HG03139 (cell line): Measurements from ENCODE around the gene TCF19.
"Not testable (repeated sequence)": the region's sequence is repeated elsewhere in the genome, so short reads cannot be mapped to it uniquely, and the experiment has no call there.

Source experiments
- ATAC-seq: cut with Tn5 transposase; IDR thresholded peaks from one replicate; pipeline ENCODE4 v1.9.1; 2021; ENCODE audit not compliant: unreplicated experiment

Gene TCF19

DNA sequence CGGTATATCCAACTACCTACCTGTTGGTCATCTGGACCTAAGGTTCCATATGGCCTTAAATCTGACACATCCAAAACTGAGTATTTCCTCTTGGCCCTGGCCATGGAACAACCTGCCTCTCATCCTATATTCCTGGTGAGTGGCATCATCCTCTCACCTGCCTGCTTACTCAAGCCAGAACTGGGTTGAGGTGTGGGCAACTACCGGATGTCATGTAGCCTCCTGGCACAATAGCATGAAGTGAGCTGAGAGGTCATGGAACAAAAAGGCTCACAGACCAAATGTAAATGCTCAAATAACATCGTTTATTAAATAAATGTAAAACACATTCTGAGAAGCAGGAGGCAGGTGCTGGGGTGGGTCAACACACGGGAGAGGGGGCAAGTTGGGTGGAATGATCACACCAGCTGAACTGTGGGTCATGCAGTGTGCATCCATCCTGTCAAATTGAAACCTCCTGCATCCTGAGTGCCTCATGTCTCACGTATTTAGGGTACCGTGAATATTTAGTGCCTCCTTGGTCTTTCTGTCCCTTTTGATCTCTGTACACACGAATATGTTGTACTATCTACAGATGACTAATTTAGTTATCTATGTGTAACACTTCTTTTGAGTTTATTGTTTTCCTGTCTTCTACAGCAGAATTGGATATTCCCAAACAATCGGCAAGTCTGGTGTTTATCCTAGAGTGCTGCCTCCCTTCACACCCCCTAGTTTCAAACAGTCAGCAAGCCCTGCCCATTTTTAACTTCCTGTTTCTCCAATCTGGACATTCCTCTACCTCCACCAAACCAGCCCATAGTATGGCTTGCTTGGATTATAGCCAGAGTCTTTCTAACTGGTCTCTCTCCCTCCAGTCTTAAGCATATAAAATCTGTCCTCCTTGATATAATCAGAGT, 20.0 kb downstream of the TCF19 start:
- ATAC-seq: no peak

DNA sequence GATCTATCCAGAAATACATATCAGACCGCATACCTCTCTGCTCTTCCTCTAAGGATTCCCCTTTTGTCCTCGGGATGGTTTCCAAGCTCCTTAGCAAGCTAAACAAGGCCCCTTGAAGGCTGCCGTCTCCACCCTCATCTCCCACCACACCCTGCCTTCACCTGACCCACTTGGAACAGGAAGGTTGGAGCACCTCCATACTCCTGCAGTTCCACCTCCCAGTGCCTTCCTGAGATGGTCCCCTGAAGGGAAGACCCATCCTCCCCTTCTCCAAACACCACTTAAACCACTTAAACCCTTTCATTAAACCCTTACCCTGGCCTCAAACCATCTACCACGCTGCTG, 20.6 kb downstream of the TCF19 start:
- no peak for ATAC-seq

DNA sequence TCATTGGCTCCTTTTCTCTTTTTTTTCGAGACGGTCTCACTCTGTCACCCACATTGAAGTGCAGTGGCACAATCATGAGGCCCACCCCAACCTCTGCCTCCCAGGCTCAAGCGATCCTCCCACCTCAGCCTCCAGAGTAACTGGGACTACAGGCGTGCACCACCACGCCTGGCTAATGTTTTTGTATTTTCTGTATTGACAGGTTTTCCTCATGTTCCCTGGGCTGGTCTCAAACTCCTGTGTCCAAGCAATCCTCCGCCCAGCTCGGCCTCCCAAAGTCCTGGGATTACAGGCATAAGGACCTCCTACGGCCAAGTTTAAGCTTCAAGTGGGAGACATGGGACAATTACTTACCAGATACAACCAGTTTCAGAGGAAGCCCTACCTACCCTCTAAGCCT, 21.5 kb downstream of the TCF19 start:
- ATAC-seq: no peak

DNA sequence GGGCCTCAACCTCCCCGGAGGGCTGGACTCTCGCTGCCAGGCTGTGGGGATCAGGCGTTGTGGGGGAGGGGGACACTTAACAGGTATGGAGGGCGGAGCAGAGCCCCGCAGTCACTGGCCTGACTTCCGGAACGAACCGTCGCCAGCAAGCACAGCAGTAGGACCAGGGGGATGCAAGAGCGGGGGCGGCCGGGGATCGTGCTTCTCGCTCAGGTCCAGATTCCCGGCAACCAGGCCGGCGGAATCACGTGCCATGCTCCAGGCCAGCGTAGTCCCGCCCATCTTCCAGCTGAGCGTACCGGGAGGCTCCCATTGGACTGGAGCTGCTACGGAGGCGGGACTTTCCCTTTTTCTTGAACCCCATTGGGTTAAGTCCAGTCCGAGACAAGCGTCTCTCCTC, 22.1 kb downstream of the TCF19 start:
- no peak for ATAC-seq

DNA sequence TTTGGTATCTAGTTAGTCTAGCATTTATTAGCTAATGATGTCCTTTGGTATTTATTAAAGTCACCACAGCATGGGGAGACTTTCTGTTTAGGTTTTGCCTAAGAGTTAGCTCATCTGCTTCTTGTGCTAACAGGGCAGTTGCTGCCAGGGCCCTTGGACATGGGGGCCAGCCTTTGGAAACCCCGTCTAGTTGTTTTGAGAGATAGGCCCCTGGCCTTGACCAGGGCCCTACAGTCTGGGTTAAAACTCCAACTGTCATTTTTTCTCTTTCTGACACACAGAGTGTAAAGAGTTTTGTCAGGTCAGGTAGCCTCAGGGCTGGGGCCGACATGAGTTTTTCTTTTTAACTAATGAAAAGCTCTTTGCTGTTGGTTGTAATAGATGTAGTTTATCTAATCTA, 24.9 kb downstream of the TCF19 start:
- not testable (repeated sequence) for ATAC-seq

DNA sequence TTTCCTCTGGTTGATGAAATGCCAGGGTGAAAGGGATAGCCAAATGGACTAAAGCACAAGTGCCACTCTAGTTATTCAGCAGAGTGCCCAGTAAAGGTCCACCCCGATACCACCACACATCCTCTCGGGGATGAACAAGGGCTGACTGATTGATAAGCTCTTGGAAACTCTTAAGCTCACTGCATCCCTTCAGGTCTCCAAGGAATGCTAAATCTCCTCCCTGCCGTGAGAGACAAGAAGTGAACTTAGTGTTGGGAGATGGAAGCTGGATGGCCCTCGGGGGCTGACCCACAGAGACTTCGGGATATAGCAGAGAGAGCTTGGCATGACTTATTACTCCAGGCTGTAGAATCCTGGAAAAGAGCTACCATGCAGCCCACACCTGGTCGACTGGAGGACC, 25.5 kb downstream of the TCF19 start:
- ATAC-seq: not testable (repeated sequence)

DNA sequence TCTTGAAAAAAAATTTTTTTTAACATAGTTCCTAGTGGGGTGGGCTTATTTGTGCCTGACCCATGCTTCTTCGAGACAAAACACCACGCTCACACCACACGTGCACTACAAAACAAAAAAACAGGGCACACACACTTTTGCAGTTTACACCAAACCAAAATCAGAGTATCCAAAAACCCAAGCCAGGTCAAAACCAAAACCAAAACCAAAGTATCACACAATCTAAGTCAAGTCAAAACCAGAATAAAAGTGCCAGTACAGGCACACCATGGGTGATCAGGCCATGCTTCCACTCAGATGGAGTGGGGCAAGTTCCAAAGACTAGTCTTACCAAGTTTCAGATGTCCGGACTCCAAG, 27.3 kb downstream of the TCF19 start:
- not testable (repeated sequence) for ATAC-seq

DNA sequence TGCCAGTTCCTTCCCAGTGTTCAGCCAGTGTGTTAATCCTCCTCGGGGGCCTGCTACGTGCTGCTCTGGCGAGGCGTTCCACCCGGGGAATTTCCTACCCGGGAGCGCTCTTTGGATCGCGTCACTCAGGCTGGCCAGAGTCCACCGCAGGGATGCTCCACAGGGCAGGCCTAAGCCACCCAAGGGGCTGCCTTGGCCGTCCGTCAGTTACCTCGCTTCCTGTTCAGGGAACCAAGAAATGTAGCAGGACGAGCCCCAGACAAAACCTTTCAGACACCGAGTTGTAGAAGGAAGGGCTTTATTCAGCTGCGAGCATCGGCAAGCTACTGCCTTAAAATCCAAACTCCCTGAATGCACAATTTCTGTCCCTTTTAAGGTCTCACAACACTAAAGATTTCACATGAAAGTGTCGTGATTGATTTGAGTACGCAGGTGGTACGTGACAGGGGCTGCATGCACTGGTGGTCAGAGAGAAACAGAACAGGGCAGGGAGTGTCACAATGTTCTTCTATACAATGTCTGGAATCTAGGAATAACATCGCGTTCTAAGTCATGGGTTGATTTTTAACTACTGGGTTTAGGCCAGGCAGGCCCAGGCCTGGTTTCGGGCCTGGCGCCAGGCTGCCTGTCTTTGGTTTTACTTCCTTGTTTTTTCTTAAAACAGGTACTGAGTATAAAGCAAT, 27.8 kb downstream of the TCF19 start:
- ATAC-seq: no peak

DNA sequence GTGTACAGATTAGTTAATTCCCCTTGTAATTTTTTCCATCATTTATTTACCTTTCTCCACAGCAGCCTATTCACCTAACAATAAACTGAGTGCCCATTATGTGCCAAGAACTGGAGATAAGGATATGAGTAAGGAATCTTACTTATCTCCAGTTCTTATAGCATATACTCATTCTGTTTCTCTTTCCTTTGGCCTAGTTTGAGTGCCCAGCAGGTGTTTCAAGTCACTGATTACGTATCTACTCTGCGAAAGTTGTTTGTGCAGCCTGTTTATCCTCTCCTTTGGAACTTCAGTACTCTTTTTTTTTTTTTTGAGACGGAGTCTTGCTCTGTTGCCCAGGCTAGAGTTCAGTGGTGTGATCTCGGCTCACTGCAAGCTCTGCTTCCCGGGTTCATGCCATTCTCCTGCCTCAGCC, 29.4 kb downstream of the TCF19 start:
- ATAC-seq: no peak

DNA sequence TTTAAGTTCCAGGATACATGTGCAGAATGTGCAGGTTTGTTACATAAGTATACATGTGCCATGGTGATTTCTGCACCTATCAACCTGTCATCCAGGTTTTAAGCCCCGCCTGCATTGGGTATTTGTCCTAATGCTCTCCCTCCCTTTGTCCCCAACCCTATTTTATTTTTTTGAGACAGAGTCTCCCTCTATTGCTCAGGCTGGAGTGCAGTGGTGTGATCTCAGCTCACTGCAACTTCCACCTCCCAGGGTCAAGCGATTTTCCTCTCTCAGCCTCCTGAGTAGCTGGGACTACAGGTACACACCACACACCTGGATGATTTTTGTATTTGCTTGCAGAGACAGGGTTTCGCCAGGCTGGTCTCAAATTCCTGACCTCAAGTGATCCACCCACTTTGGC, 30.8 kb downstream of the TCF19 start:
- not testable (repeated sequence) for ATAC-seq

DNA sequence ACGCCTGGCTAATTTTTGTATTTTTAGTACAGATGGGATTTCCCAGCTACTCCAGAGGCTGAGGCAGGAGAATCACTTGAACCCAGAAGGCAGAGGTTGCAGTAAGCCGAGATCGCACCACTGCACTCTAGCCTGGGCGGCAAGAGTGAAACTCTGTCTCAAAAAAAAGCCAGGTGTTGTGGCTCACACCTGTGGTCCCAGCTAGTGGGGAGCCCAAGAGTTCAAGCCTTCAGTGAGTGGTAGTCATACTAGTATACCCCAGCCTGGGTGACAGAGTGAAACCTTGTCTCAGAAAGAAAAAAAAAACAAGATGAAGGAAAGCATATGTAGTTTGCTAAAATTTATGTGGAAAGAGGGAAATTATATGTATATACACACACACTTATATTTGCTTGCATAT, 32.1 kb downstream of the TCF19 start:
- no peak for ATAC-seq

DNA sequence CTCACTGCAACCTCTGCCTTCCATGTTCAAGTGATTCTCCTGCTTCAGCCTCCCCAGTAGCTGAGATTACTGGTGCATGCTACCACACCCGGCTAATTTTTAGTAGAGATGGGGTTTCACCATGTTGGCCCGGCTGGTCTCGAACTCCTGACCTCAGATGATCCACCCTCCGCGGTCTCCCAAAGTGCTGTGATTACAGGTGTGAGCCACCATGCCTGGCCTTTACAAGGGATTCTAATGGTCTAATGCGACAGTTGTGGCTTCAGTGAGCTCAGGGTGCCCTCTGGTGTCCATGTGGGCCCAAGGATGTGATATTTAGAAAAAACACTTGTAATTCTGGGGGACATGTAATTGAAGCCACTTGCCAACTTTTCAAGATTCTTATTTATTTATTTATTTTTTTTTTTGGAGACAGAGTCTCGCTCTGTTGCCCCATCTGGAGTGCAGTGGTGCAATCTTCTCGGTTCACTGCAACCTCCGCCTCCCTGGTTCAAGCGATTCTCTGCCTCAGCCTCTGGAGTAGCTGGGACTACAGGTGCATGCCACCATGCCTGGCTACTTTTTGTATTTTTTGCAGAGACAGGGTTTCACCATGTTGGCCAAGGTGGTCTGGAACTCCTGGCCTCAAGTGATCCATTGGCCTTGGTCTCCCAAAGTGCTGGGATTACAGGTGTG, 34.2 kb downstream of the TCF19 start:
- not testable (repeated sequence) for ATAC-seq

DNA sequence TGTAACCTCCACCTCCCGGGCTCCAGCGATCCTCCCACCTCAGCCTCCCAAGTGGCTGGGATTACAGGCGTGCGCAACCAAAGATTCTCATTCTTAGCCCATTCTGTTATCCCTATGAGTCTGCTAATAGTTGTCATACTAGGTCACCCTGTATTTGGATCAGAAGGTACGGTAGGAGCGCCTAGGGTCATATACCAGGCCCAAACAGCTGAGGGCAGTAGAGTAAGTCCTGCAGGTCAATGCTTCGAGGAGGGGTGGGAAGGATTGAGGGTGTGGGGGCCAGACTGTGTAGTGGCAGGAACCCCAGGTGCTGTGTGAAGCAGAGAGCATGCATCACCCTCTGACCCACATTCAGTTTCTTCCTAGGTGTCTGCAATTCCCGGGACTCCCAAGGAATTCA, 34.8 kb downstream of the TCF19 start:
- no peak for ATAC-seq

DNA sequence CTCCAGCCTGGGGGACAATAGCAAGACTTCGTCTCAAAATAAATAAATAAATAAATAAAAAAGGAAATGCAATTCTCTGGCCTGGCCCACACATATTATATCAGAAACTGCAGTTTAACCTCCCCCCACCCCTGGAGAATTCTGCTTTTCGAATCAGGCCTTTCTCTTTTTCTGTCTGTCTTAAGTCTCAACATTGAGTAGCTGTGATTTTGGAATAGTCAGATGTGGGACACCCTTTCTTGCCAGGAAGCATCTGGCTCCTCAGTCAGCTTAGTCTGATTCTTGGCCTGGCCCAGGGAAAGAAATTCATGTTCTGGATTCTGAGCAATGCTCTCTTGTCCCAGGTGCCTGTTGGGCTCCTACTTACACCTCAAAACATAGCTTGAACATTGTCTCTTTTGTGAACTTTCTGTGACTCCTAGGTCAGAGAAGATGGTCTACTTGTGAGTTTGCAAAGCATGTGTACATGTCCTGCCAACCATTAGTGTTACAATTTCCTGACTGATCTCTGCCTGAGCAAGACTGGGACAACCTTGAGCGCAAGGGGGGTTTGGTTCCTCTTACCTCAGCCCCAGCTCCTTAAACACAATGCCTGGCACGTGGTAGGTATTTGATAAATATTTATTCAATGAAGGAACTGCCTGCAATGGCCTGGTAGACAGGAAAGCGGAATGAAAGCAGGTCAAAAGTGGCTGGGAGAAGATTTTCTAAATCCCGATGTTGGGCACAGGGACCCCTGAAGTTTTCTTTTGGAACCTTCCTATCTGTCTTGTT, 35.9 kb downstream of the TCF19 start:
- ATAC-seq: no peak

DNA sequence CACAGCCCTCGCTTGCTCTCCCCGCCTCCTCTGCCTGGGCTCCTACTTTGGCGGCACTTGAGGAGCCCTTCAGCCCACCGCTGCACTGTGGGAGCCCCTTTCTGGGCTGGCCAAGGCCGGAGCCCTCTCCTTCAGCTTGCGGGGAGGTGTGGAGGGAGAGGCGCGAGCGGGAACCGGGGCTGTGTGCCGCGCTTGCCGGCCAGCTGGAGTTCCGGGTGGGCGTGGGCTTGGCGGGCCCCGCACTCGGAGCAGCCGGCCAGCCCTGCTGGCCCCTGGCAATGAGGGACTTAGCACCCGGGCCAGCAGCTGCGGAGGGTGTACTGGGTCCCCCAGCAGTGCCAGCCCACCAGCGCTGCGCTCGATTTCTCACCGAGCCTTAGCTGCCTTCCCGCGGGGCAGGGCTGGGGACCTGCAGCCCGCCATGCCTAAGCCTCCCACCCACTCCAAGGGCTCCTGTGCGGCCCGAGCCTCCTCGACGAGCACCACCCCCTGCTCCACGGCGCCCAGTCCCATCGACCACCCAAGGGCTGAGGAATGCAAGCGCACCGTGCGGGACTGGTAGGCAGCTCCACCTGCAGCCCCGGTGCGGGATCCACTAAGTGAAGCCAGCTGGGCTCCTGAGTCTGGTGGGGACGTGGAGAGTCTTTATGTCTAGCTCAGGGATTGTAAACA, 37.1 kb downstream of the TCF19 start:
- not testable (repeated sequence) for ATAC-seq

DNA sequence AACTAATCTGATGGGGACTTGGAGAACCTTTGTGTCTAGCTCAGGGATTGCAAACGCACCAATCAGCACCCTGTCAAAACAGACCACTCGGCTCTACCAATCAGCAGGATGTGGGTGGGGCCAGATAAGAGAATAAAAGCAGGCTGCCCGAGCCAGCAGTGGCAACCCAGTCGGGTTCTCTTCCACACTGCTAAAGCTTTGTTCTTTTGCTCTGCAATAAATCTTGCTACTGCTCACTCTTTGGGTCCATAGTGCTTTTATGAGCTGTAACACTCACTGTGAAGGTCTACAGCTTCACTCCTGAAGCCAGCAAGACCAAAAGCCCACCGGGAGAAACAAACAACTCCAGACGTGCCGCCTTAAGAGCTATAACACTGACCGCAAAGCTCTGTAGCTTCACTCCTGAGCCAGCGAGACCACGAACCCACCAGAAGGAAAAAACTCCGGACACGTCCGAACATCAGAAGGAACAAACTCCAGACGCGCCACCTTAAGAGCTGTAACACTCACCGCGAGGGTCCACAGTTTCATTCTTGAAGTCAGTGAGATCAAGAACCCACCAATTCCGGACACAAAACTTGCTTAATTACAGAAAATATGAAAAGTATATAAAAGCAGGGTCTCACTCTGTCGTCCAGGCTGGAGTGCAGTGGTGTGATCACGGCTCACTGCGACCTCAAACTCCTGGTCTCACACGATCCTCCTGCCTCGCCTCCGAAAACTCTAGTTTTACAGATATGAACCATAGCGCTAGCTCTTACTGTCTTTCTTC, 38.0 kb downstream of the TCF19 start:
- not testable (repeated sequence) for ATAC-seq

DNA sequence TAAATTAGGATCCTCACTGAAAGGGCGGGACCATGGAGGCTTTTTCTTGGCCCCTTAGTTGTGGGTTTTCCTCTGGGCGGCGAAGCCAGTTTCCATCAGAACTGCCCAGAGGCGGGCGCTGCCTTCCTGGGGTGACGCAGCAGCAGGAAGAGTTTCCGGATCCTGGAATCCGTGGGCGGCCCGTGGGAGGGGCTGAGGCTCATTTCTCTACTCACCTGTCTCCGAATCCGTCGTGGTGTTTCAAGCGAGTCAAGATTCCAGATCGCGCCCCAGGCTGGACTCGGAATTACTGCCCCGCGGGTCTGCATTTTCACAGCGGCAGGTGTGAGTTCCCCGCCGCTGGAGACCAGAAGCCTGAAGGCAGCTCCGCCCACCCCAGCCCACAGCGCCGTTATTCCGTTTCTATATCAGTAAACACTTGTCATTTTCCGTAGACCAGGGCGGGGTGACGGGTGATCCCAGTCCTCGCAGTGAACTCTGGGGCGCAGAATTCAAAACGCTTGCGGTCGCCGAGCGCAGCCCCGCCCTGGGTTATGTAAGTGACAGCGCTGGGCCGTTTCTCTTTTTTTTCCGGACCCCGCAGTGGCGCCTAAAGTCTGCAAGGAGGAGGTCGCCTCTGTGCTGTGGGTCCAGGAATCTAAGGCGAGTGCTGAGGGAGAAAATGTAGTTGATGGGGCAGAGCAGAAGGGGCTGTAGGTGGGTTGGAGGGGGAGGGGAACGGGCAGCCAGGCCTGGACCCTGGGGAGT, 39.3 kb downstream of the TCF19 start:
- no peak for ATAC-seq

DNA sequence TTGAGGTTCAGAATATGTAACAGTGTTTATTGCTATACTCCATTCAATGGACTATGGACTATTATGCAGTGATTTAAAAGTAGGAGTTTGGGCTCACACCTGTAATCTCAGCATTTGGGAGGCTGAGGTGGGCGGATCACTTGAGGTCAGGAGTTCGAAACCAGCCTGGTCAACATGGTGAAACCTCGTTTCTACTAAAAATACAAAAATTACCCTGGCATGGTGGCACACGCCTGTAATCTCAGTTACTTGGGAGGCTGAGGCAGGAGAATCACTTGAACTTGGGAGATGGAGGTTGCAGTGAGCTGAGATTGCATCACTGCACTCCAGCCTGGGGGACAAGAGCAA, 40.7 kb downstream of the TCF19 start:
- not testable (repeated sequence) for ATAC-seq
